ENCODE results near the gene SLC12A3. TPM values are rescaled to one million over a fixed set of nuclear protein-coding genes. Genes with fewer than 3 reads are reported as not detected.

Gene SLC12A3, protein sequence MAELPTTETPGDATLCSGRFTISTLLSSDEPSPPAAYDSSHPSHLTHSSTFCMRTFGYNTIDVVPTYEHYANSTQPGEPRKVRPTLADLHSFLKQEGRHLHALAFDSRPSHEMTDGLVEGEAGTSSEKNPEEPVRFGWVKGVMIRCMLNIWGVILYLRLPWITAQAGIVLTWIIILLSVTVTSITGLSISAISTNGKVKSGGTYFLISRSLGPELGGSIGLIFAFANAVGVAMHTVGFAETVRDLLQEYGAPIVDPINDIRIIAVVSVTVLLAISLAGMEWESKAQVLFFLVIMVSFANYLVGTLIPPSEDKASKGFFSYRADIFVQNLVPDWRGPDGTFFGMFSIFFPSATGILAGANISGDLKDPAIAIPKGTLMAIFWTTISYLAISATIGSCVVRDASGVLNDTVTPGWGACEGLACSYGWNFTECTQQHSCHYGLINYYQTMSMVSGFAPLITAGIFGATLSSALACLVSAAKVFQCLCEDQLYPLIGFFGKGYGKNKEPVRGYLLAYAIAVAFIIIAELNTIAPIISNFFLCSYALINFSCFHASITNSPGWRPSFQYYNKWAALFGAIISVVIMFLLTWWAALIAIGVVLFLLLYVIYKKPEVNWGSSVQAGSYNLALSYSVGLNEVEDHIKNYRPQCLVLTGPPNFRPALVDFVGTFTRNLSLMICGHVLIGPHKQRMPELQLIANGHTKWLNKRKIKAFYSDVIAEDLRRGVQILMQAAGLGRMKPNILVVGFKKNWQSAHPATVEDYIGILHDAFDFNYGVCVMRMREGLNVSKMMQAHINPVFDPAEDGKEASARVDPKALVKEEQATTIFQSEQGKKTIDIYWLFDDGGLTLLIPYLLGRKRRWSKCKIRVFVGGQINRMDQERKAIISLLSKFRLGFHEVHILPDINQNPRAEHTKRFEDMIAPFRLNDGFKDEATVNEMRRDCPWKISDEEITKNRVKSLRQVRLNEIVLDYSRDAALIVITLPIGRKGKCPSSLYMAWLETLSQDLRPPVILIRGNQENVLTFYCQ
- total RNA-seq (2014; rRNA removed; shearing (Covaris generic)), result not detected in 2 replicates

DNA sequence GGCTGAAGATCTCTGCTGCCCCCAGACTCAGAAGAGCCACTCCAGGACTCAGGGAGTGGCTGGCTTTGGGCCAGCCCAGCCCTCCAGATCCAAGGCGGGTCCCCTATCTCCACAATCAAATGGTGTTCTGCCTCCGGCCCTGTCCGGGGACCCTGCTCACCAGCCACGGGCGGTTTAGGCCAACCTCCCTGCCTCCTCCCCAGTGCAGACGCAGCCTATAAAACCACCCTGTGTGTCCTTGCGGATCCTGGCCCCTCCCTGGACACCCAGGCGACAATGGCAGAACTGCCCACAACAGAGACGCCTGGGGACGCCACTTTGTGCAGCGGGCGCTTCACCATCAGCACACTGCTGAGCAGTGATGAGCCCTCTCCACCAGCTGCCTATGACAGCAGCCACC, at the start of gene SLC12A3:
Gene SLC12A3, plus strand, starts transcription at position 248 of the 400 bp plus-strand sequence. Its CDS starts 29 bp downstream, at position 277.
- no peak for DNase-seq (ENCODE audit: low read depth)

DNA sequence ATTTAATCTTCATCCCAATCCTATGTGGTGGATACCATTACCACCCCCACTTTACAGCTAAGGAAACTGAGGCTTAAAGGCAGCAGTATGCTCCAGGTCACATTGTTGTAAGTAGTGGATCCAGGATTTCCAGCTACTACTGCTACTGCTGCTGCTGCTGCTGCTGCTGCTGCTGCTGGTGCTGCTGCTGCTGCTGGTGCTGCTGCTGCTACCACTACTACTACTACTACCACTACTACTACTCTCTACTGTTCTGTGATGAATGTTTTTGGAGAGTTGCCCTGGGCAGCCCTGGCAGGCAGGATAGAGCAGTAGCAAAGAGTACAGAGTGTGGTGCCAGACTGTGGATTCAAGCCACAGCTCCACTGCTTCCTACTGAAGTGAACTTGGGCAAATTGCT, 49.3 kb upstream of the SLC12A3 start:
- peak; percentile 28 for DNase-seq (ENCODE audit: low read depth)

DNA sequence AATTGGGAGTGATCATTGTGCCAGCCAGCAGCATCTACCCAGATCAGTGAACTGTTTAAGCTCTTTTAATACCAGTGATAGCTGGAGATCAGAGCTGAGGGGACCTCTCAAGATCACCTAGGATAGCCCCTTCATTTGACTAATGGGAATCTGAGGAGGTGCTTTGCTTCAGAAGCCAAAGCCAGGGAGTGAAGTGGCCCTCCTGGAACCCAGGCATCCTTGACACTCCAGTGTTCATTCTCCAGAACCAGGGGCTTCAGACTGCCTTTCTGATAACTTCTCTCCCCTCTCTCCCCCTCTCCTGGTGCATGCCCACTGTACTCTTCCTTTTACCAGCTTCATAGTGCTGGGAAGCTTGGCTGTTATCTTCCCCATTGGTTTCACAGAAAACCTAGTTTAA, 48.0 kb upstream of the SLC12A3 start:
- no peak for DNase-seq (ENCODE audit: low read depth)

DNA sequence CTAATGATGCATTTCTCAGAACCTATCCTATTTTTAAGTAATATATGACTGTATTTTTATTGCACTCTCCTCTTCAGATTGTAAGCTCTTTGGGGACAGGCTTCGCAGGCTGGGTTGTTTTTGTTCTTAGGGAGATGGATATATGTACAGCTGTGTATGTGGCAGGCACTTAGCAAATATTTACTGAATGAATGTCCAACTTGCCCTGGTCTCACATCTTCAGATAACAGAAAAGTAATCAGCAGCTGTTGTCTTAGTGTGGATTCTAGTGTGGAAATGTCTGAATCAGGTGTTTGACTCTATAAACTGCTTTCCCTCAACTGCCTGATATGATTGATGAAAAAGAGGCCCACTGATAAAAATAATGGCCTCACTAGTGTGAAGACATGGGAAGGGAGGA, 47.1 kb upstream of the SLC12A3 start:
- no peak for DNase-seq (ENCODE audit: low read depth)

DNA sequence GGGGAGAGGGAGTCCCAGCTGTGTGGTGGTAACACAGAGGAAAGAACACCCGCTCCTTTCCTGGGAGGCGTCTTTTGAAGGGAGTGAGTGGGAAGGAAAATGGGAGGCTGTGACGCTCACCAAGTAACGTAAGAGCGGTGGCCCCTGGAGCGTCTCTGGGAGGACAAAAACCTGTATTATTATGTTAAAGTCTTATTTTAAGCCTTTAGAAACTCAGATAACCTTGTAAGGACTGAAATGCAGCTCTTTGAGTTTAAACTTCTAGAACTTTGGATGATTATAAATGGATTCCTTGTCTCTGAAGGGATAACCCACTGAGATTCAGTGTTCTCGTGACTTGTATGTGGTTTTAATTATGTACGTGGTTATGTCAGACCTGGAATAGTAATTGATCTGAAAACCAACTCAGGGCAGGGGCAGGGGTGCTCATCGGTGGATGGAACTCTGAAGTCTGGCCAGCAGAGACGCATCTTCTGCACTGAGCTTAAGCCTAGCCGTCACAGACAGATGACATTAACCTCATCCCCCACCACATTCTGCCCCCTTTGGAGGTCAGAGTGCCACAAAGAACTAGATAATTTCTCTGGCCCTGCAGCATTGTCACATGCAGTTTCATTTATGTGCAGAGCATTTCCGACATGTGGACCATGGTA, 41.8 kb upstream of the SLC12A3 start:
- DNase-seq (ENCODE audit: low read depth), result no peak

DNA sequence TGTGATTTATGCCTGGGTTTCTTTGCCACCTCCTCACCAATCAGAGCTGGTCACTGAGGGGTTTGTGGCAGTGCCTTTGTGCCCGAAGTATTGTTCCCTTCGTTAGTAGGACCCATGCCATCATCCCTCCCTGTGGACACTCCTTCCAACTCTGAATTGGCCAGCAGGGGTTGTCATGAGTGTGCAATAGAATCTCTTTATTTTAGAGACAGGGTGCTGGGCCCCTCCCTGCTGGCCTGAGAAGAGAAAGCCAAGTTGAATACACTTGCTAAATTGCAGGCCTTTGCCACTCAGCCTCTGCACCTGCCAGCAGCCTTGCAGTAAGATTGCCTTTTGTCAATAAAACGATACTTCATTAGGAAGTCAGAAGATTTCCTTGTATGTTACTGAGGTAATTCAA, 40.7 kb upstream of the SLC12A3 start:
- peak; percentile 40 for DNase-seq (ENCODE audit: low read depth)

DNA sequence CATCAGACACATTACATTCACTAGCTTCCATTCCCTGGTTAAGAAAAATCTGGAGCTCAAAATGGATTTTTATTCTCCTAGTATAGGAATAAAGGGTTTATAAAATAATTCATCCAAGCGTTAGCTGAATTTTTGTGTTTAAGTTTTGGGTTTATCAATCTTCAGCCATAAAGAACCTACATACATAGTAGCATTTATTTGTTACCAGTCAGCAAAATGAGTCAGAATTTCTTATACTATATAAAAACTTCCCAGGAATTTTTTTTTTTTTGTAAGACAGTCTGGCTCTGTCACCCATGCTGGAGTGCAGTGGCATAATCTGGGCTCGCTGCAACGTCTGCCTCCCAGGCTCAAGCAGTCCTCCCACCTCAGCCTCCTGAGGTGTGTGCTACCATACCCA, 40.2 kb upstream of the SLC12A3 start:
- no peak for DNase-seq (ENCODE audit: low read depth)

DNA sequence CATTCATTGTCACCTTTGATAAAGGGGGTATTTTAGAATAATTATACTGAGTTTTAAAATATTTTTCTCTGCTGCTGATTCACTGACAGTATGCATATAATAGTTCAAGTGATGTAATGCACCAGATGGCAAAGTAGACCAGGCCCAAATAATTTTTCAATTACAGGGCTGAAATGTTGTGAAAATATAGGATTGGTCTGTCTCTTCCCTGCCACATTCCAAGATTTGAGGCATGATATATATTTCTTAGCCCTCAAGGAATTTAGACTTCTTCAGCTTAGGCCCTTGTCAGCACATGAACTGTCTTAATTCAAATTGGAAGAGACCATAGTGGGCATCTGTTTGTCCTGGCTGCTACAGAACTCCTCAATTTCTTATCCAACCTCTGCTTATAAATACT, 39.2 kb upstream of the SLC12A3 start:
- no peak for DNase-seq (ENCODE audit: low read depth)

DNA sequence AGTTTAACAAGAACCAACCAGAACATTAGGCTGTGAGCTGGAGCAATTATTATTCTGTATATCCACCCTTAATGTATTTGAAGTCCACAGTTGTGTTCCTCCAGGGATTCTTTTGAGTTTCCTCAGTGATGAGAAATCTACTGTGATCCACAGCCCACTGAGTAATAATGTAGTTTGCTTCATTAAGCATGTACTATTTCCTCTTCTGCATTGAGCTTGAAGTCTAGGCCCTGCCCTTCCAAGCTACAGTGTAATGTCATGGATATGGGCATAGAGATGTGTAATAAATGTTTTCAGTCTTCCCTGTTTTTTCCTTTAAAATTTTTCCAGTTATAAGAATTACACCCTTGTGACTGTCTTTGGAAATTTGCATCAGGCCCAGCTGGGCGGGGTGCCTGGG, 36.4 kb upstream of the SLC12A3 start:
- DNase-seq (ENCODE audit: low read depth), result no peak

DNA sequence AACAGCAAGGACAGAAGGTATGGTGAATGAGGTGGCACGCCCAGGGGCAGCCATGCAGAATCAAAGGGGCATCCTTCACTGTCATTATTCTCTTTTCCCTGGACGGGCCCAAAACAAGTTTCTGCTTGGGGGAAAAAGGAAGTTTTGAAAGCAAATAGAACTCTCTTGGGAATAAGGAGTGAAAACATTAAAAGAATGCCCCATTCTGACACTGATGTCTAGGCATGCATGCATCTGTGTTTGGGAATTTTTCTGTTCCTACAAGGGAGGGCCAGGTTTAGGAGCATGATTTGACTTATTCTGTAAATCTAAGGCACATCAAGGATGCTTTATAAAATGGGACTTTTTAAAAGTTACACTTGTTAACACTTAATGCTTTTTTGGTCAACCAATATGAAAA, 34.3 kb upstream of the SLC12A3 start:
- no peak for DNase-seq (ENCODE audit: low read depth)

DNA sequence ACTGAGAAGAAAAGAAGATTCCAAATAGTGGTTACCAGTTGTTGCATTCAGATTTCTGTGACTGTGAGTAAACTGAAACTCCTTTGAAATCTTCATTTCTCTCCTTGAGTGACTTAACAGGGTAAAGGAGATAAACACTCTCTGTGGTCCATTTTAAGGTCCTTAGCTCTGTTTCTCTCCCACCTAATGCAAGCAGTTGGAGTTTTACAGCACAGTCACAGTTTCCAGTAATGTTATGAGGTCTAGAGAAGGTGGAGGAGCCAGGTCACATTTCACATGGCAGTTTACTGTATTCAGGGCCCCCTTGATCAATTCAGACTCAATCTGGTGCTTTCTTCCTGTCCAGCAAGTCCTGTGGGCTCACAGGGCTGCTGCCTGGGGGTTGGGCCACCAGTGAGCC, 32.2 kb upstream of the SLC12A3 start:
- no peak for DNase-seq (ENCODE audit: low read depth)

DNA sequence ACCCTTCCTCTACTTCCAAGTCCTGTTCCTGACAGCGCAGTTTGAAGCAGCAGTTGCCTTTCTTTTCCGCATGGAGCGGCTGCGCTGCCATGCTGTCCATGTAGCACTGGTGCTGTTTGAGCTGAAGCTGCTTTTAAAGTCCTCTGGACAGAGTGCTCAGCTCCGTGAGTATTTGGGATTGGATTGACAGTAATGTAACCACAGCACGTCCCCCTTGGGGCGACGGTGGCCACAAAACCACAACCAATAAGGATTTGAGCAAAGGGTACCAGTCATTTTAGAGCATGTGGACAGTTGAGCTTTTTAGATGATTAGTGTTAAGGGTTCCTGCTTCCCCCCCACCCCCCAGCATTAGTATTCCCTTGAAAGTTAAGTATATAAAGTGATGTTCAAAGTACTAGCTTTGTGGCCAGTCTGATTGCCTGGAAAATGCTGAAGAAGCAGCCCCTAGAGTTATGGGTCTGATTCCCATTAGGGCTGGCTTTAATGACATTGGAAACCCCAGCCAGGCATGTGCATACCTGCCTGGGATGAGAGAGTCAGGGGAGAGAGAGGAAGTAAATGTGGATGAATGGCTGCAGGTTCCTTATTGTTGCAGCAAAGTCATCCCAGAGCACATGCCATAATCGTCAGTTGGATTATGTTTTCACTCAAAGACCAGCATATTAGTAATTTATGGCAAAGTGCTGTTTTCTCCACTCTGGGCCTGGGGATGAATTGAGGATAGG, 31.6 kb upstream of the SLC12A3 start:
- DNase-seq (ENCODE audit: low read depth), result peak; percentile 68

DNA sequence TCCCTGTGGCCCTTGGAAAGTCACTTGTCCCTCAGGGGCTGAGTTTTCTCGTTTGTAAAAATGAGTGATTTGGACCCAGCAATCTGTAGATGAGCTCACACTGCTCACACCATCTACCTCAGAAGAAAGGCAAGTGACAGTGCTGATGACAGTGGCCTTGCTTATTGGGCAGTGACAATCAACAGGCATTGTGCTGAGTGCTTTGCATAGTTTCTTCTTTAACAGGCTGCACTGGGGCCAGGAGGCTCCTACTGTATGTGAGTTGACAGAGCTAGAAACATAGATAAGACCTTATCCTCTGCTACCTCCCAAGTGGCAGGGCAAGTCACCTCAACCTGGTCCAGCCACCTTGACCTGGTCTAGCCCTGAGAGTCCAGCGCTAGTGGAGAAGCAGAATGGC, 29.7 kb upstream of the SLC12A3 start:
- DNase-seq (ENCODE audit: low read depth), result no peak

DNA sequence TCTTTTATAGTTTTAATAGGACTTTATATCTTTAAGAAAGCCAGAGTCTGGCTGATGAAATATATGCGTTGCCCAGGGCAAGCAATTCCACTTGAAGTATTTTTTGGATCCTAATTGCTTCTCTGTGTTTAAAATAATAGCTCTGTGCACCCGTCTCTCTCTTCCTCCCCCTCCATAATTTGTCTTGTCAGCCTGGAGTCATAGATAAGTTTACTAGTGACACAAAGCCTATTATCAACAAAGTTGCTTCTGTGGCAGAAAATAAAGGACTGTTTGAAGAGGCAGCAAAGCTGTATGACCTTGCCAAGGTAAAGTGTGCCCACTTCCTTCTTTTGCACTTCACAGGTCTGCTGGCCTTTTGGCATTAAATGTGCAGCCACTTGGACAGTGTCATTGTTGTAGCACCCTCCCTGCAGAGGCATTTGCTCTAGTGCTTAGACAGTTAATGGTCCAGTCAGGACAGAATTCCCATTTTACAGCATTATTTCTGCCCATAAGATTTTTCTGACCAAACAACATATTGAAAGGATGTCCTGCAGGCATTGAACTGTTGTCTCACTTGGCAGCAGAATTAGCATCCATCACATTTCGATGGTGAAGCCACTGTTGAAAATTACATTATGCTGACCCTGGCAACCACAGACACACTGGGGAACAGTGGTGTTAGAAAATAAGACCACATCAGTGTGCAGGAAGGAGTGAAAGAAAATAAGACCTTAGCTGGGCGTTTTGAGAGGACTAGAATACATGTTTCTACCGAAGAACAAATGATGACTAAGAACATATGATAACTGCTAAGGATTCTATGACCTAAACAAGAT, 28.4 kb upstream of the SLC12A3 start:
- DNase-seq (ENCODE audit: low read depth), result no peak

DNA sequence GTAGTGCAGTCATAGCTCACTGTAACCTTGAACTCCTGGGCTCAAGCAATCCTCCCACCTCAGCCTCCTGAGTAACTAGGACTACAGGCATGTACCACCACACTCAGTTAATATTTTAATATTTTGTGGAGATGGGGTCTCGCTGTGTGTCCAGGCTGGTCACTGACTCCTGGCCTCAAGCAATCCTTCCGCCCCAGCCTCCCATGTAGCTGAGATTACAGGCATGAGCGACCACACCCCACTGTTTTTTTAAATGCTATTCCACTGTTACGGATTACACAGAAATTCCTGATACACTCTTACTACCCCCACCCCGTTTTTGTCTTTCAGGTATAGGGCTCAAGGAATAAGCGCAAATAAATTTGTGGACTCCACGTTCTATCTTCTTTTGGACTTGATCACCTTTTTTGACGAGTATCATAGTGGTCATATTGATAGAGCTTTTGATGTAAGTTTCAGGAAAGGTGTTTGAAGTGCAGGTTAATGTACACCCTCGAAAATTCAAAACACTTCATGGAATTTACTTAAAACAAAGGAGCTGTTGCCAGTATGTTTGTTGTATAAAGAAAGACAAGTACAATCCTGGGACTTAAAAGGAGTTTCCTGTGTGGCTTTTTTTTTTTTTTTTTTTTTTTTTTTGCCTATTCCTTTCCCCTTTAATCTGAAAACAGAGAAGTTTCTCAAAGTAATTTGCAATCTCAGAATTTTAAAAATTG, 26.2 kb upstream of the SLC12A3 start:
- no peak for DNase-seq (ENCODE audit: low read depth)

DNA sequence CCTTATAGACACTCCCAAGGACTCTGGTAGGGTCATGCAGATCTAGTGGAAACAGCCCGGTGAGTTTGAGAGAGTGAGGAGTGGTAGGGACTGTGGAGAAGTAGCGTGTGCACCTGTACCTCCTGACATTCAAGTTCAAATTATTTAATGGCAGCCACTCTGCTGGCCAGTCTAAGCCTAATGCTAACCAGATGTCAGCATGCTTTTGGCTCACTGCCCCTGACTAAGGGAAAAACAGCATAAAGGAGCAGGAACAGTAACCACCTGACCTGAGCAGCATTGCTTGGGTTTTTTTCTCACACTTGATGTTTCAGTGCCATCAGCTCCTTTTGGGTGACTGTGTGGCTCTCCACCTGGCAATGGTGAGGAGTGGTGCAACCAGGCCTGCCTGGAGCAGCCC, 23.8 kb upstream of the SLC12A3 start:
- DNase-seq (ENCODE audit: low read depth), result peak; percentile 75

DNA sequence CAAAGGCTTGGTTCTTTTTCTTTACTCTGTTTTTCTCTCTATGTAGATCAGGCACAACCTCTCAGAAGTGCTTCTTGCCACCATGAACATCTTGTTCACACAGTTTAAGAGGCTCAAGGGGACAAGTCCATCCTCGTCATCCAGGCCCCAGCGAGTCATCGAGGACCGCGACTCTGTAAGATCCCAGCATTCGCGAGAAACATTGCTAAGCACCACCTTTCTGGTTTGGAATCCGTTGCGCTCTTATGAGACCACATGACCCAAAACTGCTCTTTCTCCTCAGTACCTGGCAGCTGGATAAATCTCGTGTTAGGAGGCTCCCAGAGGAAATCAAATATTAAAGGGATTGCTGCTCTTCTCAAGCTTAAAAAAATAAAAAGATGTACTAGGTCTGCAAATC, 23.3 kb upstream of the SLC12A3 start:
- DNase-seq (ENCODE audit: low read depth), result no peak

DNA sequence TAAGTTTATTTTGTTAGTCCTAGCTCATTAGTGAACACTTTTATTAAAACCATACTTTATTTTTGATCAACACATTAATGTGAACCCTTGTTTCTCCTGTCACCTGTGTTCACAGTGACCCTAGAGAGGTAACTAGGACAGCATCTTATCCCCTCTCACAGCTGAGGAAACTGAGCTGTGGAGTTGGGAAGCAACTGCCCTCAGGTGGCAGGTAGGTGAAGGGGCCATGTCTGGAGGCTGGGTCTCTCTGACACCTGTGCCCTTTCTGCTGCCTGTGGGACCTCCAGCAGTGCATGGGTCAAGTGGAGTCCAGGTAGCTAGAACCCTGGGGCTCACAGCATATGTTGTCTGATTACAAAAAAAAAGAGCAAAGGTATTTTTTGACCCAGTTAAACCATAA, 22.9 kb upstream of the SLC12A3 start:
- no peak for DNase-seq (ENCODE audit: low read depth)

DNA sequence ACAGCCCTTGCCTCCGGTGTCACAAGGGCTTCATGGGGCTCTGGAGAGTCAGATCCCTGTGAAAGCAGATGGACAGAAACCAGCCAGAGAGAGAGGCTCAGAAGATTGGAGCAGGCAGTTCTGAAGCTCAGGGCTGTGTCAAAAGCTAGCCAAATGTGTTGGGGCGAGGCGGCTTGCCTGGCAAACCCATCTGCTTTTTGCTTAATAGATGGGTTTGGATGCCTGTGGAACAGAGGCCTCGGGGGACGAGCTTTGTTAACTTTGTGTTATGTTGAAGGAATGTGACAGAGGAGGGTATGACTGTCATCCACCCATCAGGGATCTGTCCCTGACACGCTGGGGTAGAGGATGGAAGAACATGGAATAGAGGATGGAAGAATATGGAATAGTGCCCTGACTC, 21.0 kb upstream of the SLC12A3 start:
- DNase-seq (ENCODE audit: low read depth), result no peak
